ENCODE data around the gene KDM6A. TPM values are rescaled to one million over a fixed set of nuclear protein-coding genes. Genes with fewer than 3 reads are reported as not detected.
"Not testable (repeated sequence)": the region's sequence is repeated elsewhere in the genome, so short reads cannot be mapped to it uniquely, and the experiment has no call there.

Gene KDM6A
- total RNA-seq, 1 donor from 2014 or later, result 50.0 TPM

GRCh38 chrX:45083314-45083713 lies 210.3 kb downstream of the KDM6A start:
- DNase-seq (ENCODE audit: low read depth), result no peak

- no peak for DNase-seq (ENCODE audit: low read depth)
Observed at GRCh38 chrX:45110494-45110893, 237.5 kb downstream of the KDM6A start.

GRCh38 chrX:45126158-45126557 lies 253.2 kb downstream of the KDM6A start:
- DNase-seq (ENCODE audit: low read depth), result no peak

DNA sequence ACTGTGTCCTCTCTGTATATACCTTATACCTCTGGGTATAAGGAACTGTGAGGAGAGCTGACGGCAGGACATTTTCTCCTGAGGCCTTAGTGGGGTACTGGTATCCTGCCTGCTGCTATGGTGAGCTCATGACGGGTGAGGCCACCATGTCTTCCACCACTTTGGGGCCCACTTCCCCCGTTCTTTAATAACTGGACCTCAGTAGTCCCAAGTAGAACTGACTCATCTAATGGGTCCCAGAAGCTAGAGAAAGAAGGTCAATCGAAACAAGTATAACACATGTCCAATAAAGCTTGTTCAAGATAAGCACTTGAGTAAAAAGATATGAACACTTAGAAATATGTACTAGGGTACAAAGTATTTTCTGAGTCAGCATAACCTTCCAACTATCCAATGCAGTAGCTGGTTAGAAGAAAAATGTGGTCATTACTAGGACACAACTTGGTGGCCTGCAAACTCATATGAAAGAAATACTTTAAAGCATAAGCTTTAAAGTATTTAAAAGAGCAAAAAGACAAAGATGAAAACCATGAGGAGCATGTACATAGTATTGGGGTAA lies 256.0 kb downstream of the KDM6A start:
- no peak for DNase-seq (ENCODE audit: low read depth)

GRCh38 chrX:45133465-45133864 lies 260.5 kb downstream of the KDM6A start:
- DNase-seq (ENCODE audit: low read depth), result no peak

DNA sequence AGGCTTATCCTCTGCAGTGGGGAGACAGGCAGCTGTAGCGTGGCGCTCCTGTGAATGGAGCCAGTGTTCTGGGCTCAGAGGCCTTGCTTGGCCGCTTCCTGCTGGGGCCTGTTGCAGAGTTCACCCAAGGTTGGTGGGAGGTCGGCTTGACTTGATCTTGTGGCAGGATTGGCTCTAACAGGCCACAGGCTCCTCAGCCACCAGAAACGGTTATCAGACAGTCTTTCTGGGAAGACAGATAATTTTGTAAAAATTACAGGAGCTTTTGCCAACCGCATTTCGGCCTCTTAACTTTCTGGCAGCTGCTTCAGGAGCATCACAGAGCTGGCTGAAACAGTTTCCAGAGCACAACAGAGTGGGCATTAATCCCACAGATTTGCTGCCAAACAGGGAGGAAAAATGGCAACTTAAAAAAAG lies 261.3 kb downstream of the KDM6A start:
- no peak for DNase-seq (ENCODE audit: low read depth)

- DNase-seq (ENCODE audit: low read depth), result no peak
Observed at GRCh38 chrX:45134775-45135174, 261.8 kb downstream of the KDM6A start.

DNA sequence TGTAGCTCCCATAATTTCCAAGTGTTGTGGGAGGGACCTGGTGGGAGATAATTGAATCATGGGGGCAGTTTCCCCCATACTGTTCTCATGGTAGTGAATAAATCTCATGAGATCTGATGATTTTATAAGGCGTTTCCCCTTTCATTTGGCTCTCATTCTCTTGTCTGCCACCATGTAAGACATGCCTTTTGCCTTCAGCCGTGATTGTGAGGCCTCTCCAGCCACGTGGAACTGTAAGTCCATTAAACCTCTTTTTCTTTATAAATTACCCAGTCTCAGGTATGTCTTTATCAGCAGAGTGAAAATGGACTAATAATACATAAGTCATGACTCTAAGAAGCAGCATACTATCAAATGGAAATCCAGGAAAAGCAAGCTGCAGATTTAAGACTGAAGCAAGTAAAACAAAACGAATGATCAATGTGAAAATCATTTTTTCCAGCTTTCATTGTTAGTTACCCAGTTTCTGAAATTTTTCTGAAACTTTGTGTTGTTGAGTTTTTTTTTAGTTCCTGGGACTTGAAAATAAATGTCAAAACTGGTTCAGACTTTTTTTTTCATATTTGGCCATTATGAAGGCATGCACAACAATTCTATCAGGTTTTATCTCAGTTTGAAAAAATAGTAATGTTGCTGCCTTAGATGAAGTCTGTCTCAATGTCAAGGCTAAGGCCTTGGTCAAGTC lies 262.5 kb downstream of the KDM6A start:
- DNase-seq (ENCODE audit: low read depth), result not testable (repeated sequence)

DNA sequence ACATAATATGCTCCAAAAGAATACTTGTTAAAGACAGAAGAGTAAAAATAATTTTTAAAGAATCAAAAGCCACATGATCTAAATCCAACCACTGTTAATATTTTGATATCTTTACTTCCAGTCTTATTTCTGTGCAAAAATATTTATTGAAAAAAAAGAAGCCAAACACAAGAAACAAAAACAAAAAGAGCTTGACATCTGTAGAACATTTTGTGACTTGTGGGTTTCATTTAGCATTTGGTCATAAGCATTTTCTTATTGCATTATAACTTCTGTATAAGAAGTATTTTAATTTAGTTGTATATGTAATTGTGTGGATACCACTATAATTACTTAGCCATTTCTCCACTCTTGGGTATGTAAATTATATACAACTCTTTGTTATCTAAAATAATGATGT lies 264.5 kb downstream of the KDM6A start:
- DNase-seq (ENCODE audit: low read depth), result no peak

GRCh38 chrX:45138525-45138924 lies 265.5 kb downstream of the KDM6A start:
- DNase-seq (ENCODE audit: low read depth), result no peak

- DNase-seq (ENCODE audit: low read depth), result no peak
Observed at GRCh38 chrX:45140812-45141211, 267.8 kb downstream of the KDM6A start.

DNA sequence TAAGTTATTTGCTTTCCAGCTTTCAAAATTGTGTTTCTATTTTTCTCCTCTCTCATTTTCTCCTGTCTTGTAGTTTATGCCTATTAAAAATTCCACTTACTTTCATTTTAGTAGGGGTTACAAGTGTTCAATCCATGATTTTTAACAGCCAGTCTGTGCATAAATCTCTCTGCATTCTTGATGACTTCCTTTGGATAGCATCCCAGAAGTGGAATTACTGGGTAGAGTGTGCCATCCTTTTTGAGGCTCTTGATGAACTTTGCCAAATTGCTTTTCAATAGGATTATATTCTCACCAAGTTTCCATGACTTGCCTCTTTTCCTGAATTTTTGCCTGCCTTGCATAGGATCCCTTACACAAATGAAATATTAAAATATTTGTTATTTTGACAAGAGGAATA lies 269.2 kb downstream of the KDM6A start:
- no peak for DNase-seq (ENCODE audit: low read depth)

GRCh38 chrX:45143455-45143854 lies 270.5 kb downstream of the KDM6A start:
- no peak for DNase-seq (ENCODE audit: low read depth)

DNA sequence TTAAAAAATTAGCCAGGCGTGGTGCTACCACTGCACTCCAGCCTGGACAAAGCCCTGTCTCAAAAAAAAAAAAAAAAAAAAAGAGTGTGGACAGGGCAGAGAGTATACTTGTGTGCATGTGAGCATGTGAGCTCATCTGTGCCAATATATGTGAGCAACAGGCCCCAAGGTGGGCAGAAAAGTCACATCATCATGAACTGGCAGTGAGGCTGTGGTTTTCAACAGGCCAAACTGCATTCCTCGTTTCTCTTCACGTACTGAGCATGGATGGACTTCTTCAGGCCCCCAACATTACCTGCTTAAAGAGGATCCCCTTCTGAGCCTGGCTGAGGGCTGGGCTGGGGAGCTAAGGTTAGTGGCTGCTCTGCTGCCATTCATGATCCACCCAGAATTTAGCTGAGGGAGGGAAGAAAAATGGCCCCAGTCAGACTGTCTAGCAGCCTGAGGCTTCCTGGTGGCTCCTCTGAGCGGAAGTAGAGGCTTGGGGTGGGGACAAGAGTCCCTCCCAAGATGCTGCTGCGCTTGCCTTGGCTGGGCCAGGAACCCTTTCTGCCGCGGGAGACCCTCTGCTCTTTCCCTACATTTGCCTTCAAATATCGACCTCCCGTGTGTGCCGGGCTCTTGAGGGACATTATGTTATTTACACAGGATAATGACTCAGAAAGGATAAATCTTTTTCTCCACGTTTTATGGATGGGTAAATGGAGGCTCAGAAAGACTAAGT lies 272.7 kb downstream of the KDM6A start:
- DNase-seq (ENCODE audit: low read depth), result no peak

- no peak for DNase-seq (ENCODE audit: low read depth)
Observed at GRCh38 chrX:45150821-45151220, 277.8 kb downstream of the KDM6A start.

DNA sequence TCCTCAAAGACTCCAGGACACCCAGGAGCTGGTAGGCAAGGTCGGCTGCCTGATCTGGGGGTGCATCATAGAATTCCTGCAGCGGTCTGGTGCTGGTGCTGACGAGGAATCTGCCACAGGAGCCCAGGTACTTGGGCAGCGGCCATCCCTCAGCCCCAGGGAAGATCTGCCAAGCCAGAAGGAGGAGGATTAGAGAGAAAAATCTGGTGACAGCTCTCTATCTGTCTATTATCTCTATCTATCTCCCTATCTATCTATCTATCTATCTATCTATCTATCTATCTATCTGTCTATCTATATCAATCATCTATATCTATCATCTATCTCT lies 281.0 kb downstream of the KDM6A start:
- no peak for DNase-seq (ENCODE audit: low read depth)

DNA sequence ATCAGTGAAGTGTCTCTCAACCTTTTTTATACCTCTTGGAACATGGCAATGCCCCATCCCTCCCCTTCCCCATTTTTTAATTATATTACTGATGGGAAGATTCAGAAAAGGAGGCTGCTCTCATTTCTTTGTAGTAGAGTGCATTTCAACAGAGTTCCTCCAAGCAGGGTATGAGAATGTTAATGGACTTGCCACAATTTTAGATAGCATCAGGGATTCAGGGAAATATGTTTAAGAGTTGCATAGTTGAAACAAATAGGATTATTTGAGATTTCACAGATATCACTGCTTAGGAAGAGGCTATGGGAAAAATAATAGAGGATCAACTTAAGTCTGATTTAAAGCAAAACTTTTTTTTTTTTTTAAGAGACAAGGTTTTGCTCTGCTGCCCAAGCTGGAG lies 281.5 kb downstream of the KDM6A start:
- no peak for DNase-seq (ENCODE audit: low read depth)

GRCh38 chrX:45157647-45158046 lies 284.7 kb downstream of the KDM6A start:
- no peak for DNase-seq (ENCODE audit: low read depth)

Other genes with a start within 250 kb of the KDM6A start
- gene DUSP21, start 29.2 kb upstream of the KDM6A start, total RNA-seq, result not detected in 2 replicates